ENCODE data around the gene LBP. TPM values are rescaled to one million over a fixed set of nuclear protein-coding genes. Genes with fewer than 3 reads are reported as not detected.
"Not testable (repeated sequence)": the region's sequence is repeated elsewhere in the genome, so short reads cannot be mapped to it uniquely, and the experiment has no call there.

LBP gene
- total RNA-seq, 1 donor from 2014 or later: not detected

GRCh38 chr20:38336726-38337125, 9.6 kb upstream of the LBP start:
- no peak overlapping the region for H3K4me3 Mint-ChIP-seq (ENCODE audit: unreplicated experiment)
- H3K27ac Mint-ChIP-seq (ENCODE audit: unreplicated experiment): no peak overlapping the region
- no peaks in the 10 kb centered on the region for H3K4me1 Mint-ChIP-seq (ENCODE audit: low read depth)
- H3K9me3 Mint-ChIP-seq (ENCODE audit: low read depth): peaks cover 5% of the 10 kb centered on the region
- DNase-seq (ENCODE audit: low spot score): no peak
- peaks cover 4% of the 10 kb centered on the region for H3K36me3 Mint-ChIP-seq (ENCODE audit: low read depth)
- TF ChIP-seq, protein P1, sequence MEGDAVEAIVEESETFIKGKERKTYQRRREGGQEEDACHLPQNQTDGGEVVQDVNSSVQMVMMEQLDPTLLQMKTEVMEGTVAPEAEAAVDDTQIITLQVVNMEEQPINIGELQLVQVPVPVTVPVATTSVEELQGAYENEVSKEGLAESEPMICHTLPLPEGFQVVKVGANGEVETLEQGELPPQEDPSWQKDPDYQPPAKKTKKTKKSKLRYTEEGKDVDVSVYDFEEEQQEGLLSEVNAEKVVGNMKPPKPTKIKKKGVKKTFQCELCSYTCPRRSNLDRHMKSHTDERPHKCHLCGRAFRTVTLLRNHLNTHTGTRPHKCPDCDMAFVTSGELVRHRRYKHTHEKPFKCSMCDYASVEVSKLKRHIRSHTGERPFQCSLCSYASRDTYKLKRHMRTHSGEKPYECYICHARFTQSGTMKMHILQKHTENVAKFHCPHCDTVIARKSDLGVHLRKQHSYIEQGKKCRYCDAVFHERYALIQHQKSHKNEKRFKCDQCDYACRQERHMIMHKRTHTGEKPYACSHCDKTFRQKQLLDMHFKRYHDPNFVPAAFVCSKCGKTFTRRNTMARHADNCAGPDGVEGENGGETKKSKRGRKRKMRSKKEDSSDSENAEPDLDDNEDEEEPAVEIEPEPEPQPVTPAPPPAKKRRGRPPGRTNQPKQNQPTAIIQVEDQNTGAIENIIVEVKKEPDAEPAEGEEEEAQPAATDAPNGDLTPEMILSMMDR (IDR thresholded peaks at IDR 0.05): no peak
- peaks cover 29% of the 10 kb centered on the region for H3K27me3 Mint-ChIP-seq (ENCODE audit: low read depth)

GRCh38 chr20:38337561-38338140, 8.6 kb upstream of the LBP start:
- Mint-ChIP-seq H3K4me3 (ENCODE audit: unreplicated experiment) (no peak overlapping the region), H3K27me3 (ENCODE audit: low read depth) (peaks cover 29% of the 10 kb centered on the region), H3K4me1 (ENCODE audit: low read depth) (no peaks in the 10 kb centered on the region), H3K36me3 (ENCODE audit: low read depth) (peaks cover 4% of the 10 kb centered on the region), H3K9me3 (ENCODE audit: low read depth) (peaks cover 5% of the 10 kb centered on the region), H3K27ac (ENCODE audit: unreplicated experiment) (no peak overlapping the region)
- DNase-seq (ENCODE audit: low spot score): no peak
- TF ChIP-seq, protein P1 (IDR thresholded peaks at IDR 0.05): peak; percentile 68

GRCh38 chr20:38338849-38339520, 7.3 kb upstream of the LBP start:
- no peak overlapping the region for H3K27ac Mint-ChIP-seq (ENCODE audit: unreplicated experiment)
- DNase-seq (ENCODE audit: low spot score): no peak
- no peaks in the 10 kb centered on the region for H3K4me1 Mint-ChIP-seq (ENCODE audit: low read depth)
- TF ChIP-seq, protein P1 (IDR thresholded peaks at IDR 0.05): peak; percentile 69
- H3K4me3 Mint-ChIP-seq (ENCODE audit: unreplicated experiment): no peak overlapping the region
- H3K9me3 Mint-ChIP-seq (ENCODE audit: low read depth): peaks cover 5% of the 10 kb centered on the region
- peaks cover 4% of the 10 kb centered on the region for H3K36me3 Mint-ChIP-seq (ENCODE audit: low read depth)
- H3K27me3 Mint-ChIP-seq (ENCODE audit: low read depth): peaks cover 26% of the 10 kb centered on the region

- not testable (repeated sequence) for H3K9me3 Mint-ChIP-seq (ENCODE audit: low read depth); H3K4me1 Mint-ChIP-seq (ENCODE audit: low read depth); DNase-seq (ENCODE audit: low spot score); H3K36me3 Mint-ChIP-seq (ENCODE audit: low read depth); H3K27ac Mint-ChIP-seq (ENCODE audit: unreplicated experiment); H3K4me3 Mint-ChIP-seq (ENCODE audit: unreplicated experiment)
- H3K27me3 Mint-ChIP-seq (ENCODE audit: low read depth): peaks cover 26% of the 10 kb centered on the region
Measured at GRCh38 chr20:38339521-38339896, 6.8 kb upstream of the LBP start.

DNA sequence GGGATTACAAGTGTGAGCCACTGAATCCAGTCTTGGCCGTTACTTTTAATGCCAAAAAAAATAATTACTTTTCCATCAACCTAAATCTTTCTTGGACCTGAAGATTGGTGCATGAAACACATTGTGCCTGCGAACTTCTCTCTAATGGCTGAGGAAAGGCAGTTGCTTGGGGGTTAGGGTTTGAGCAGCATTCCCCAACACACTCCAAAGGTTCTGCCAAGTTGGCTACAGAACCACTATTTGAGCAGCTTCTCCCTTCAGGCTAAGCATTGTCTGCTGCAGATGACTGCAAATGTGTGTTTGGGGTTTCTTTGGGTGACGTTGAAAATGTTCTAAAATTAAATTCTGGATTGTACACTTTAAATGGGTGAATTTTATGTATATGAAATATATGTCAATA, 6.3 kb upstream of the LBP start:
- no peak overlapping the region for H3K4me3 Mint-ChIP-seq (ENCODE audit: unreplicated experiment)
- peaks cover 4% of the 10 kb centered on the region for H3K36me3 Mint-ChIP-seq (ENCODE audit: low read depth)
- no peak overlapping the region for H3K27ac Mint-ChIP-seq (ENCODE audit: unreplicated experiment)
- DNase-seq (ENCODE audit: low spot score): no peak
- TF ChIP-seq, protein P1 (IDR thresholded peaks at IDR 0.05): no peak
- H3K9me3 Mint-ChIP-seq (ENCODE audit: low read depth): peaks cover 5% of the 10 kb centered on the region
- H3K27me3 Mint-ChIP-seq (ENCODE audit: low read depth): peaks cover 25% of the 10 kb centered on the region
- no peaks in the 10 kb centered on the region for H3K4me1 Mint-ChIP-seq (ENCODE audit: low read depth)

DNA sequence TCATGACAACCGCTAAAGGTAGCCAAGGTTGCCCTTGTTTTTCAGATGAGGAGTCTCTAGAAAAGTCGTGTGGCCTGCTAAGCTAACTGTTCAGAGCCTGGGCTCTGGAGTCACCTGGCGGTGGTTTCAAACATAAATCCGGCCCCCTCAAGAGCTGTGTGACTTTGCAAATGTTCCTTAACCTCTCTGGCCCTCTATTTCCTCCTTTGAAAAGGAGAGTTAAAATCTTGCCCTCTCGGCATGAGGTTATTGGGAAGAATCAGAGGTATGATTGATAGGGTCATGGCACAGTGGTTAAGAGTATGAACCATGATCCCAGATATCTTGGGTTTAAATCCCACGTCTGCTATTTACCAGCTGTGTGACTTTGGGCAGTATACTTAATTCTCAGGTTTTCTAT, 5.6 kb upstream of the LBP start:
- TF ChIP-seq, protein P1 (IDR thresholded peaks at IDR 0.05): no peak
- Mint-ChIP-seq H3K27me3 (ENCODE audit: low read depth) (peaks cover 18% of the 10 kb centered on the region), H3K4me1 (ENCODE audit: low read depth) (no peaks in the 10 kb centered on the region), H3K9me3 (ENCODE audit: low read depth) (peaks cover 5% of the 10 kb centered on the region), H3K4me3 (ENCODE audit: unreplicated experiment) (no peak overlapping the region), H3K36me3 (ENCODE audit: low read depth) (peaks cover 4% of the 10 kb centered on the region), H3K27ac (ENCODE audit: unreplicated experiment) (no peak overlapping the region)
- no peak for DNase-seq (ENCODE audit: low spot score)
